Stomach (tissue), 9 donors: ENCODE measurements around the gene MUC5B. TPM values are rescaled to one million over a fixed set of nuclear protein-coding genes. Genes with fewer than 3 reads are reported as not detected.
"Not testable (repeated sequence)": the region's sequence is repeated elsewhere in the genome, so short reads cannot be mapped to it uniquely, and the experiment has no call there.

Experiments
- DNase-seq, 2 donors: peaks; one replicate each; pipeline versions ENCODE4 v3.0.0 to v3.0.0-alpha.2; 2013 to 2019
- H3K27ac ChIP-seq, 5 donors: fragments of 200-600 bp in 4 of 5; sonication (generic) in 4 of 5; one replicate each; pipeline ENCODE4 v1.5.1; 2013 to 2019; ENCODE audit warnings: mild to moderate bottlenecking in 1 of 5, moderate library complexity in 1 of 5
- H3K27me3 ChIP-seq, 3 donors: fragments of 200-600 bp; sonication (generic); one replicate each; pipeline ENCODE4 v1.5.1; 2017 to 2019; ENCODE audit warnings: mixed run types in 1 of 3
- H3K36me3 ChIP-seq, 4 donors: fragments of 200-600 bp; sonication (generic); 1 replicate in 3 of 4; 2 replicates in 1 of 4; pipeline ENCODE4 v1.5.1; 2016 to 2019
- H3K4me1 ChIP-seq, 4 donors: fragments of 200-600 bp; sonication (generic); one replicate each; pipeline ENCODE4 v1.5.1; 2016 to 2019
- H3K4me3 ChIP-seq, 4 donors: fragments of 200-600 bp; sonication (generic) in 3 of 4; one replicate each; pipeline ENCODE4 v1.5.1; 2016 to 2019; ENCODE audit warnings: mild to moderate bottlenecking in 1 of 4
- H3K9me3 ChIP-seq, 4 donors: fragments of 200-600 bp; sonication (generic); one replicate each; pipeline ENCODE4 v1.5.1; 2016 to 2019
- CTCF ChIP-seq, 7 experiments: fragments of 450-650 bp in 4 of 7; fragments of 200-600 bp in 3 of 7; sonication (generic) in 3 of 7; IDR thresholded peaks; one replicate each; pipeline ENCODE4 v1.5.1; 2016 to 2019; ENCODE audit warnings: antibody characterized with exemption in 7 of 7, control low read depth in 2 of 7, mild to moderate bottlenecking in 1 of 7
- EP300 ChIP-seq: sonication (generic); formaldehyde crosslinking; IDR thresholded peaks from one replicate; pipeline ENCODE4 v1.6.1; 2017; ENCODE audit warnings: antibody characterized with exemption
- POLR2A ChIP-seq, 4 donors: fragments of 450-650 bp; IDR thresholded peaks; one replicate each; pipeline ENCODE4 v1.6.1; 2016; ENCODE audit warnings: antibody characterized with exemption in 4 of 4, control low read depth in 2 of 4, mild to moderate bottlenecking in 1 of 4, moderate library complexity in 1 of 4
- POLR2AphosphoS5 ChIP-seq, 3 donors: sonication (generic); formaldehyde crosslinking; IDR thresholded peaks; one replicate each; pipeline ENCODE4 v1.6.1; 2016; ENCODE audit warnings: antibody characterized with exemption in 3 of 3
- WGBS, 5 donors: extraction: QIAGEN DNeasy Blood & Tissue Kit in 3 of 5; methylation state at CpG; one replicate each; pipeline versions ENCODE4 v1.1.5 to v1.1.7; 2013 to 2018; 5-methylcytosine and 5-hydroxymethylcytosine counted together
- intact Hi-C: fragments of 100-400 bp; cut with DNase I; formaldehyde crosslinking; loops from one replicate; pipeline ENCODE4 v1.15.1; 2023; ENCODE audit warnings: low total_unique reads
- polyA plus RNA-seq, 3 donors: library from polyadenylated mRNA; stranded (reverse); fragments of 200-250 nt; gene quantifications; one replicate each; pipeline ENCODE4 v1.2.3, GENCODE V29; 2013
- total RNA-seq, 5 donors: library from RNA; depleted of rRNA; stranded (reverse); fragments of >200 nt; gene quantifications; one replicate each; pipeline versions ENCODE4 v1.1.0 to v1.2.3, GENCODE V29; 2014 to 2016
- donor health status: healthy with polysubstance abuse.
- donor health status: Bipolar disorder and iron deficiency.
- donor health status: healthy.

The MUC5B gene
- total and polyA plus RNA-seq, 8 donors = under 0.01 to 516 (median 6.6) TPM

GRCh38 chr11:1209371-1210057 lies 13.4 kb upstream of the MUC5B start:
- TF ChIP-seq POLR2AphosphoS5 (IDR thresholded peaks at IDR 0.05) = no peak
- no peak for TF ChIP-seq POLR2A (IDR thresholded peaks at IDR 0.05)
- TF ChIP-seq EP300 = no peak
- TF ChIP-seq CTCF (IDR thresholded peaks at IDR 0.05) = no peak
- intact Hi-C loops = no loop called here
- no peak overlapping the region for H3K4me3 ChIP-seq
- peaks cover 4 to 43% (median 34%) of the 10 kb centered on the region in 4 donors for H3K9me3 ChIP-seq
- 88 to 95% (median 90%) methylated on average over 16 to 17 of the region's 17 CpGs for WGBS, 5 donors
- DNase-seq = no peak
- H3K36me3 ChIP-seq = no peaks in the 10 kb centered on the region
- peaks cover 0 to 42% (median 0%) of the 10 kb centered on the region in 3 donors for H3K27me3 ChIP-seq
- H3K27ac ChIP-seq = no peak overlapping the region
- H3K4me1 ChIP-seq = peaks cover 0 to 15% (median 0%) of the 10 kb centered on the region in 4 donors

- 84 to 94% (median 87%) methylated on average over 2 of the region's 2 CpGs for WGBS, 5 donors
- TF ChIP-seq CTCF (IDR thresholded peaks at IDR 0.05) (no peak), EP300 (no peak), POLR2AphosphoS5 (IDR thresholded peaks at IDR 0.05) (no peak), POLR2A (IDR thresholded peaks at IDR 0.05) (no peak)
- DNase-seq = no peak
- Histone ChIP-seq H3K27me3 (peaks cover 0 to 21% (median 0%) of the 10 kb centered on the region in 3 donors), H3K27ac (no peak overlapping the region), H3K4me3 (no peak overlapping the region), H3K36me3 (no peaks in the 10 kb centered on the region), H3K9me3 (peaks cover 4 to 43% (median 34%) of the 10 kb centered on the region in 4 donors), H3K4me1 (peaks cover 0 to 15% (median 0%) of the 10 kb centered on the region in 4 donors)
- intact Hi-C loops = no loop called here
Measured at GRCh38 chr11:1211838-1212237, 11.0 kb upstream of the MUC5B start.

GRCh38 chr11:1215826-1216225 lies 7.0 kb upstream of the MUC5B start:
- WGBS, 5 donors = 72 to 94% (median 88%) methylated on average over 8 of the region's 8 CpGs
- H3K36me3 ChIP-seq, intact Hi-C loops, H3K4me3 ChIP-seq, DNase-seq, H3K27ac ChIP-seq: not testable (repeated sequence)
- H3K9me3 ChIP-seq = peaks cover 4 to 28% (median 21%) of the 10 kb centered on the region in 4 donors
- H3K4me1 ChIP-seq = peaks cover 0 to 17% (median 8%) of the 10 kb centered on the region in 4 donors
- H3K27me3 ChIP-seq = peaks cover 0 to 28% (median 13%) of the 10 kb centered on the region in 3 donors

- peaks cover 0 to 20% (median 12%) of the 10 kb centered on the region in 4 donors for H3K4me1 ChIP-seq
- WGBS, 5 donors = 83 to 92% (median 87%) methylated on average over 17 of the region's 17 CpGs
- H3K9me3 ChIP-seq = peaks cover 0 to 15% (median 8%) of the 10 kb centered on the region in 4 donors
- intact Hi-C loops = no loop called here
- no peak overlapping the region for H3K27ac ChIP-seq
- peaks cover 0 to 41% (median 15%) of the 10 kb centered on the region in 3 donors for H3K27me3 ChIP-seq
- H3K4me3 ChIP-seq = no peak overlapping the region
- H3K36me3 ChIP-seq = no peaks in the 10 kb centered on the region
- no peak for TF ChIP-seq CTCF (IDR thresholded peaks at IDR 0.05)
- TF ChIP-seq POLR2AphosphoS5 (IDR thresholded peaks at IDR 0.05) = no peak
- TF ChIP-seq EP300 = no peak
- no peak for TF ChIP-seq POLR2A (IDR thresholded peaks at IDR 0.05)
- no peak for DNase-seq
Measured at GRCh38 chr11:1217151-1217550, 5.7 kb upstream of the MUC5B start.

- WGBS, 5 donors = 74 to 86% (median 82%) methylated on average over 15 of the region's 15 CpGs
- Histone ChIP-seq H3K9me3 (peaks cover 0 to 3% (median under 1%) of the 10 kb centered on the region in 4 donors), H3K36me3 (no peaks in the 10 kb centered on the region), H3K27me3 (peaks cover 2 to 53% (median 23%) of the 10 kb centered on the region in 3 donors), H3K4me3 (no peak overlapping the region), H3K4me1 (peaks cover 0 to 32% (median 23%) of the 10 kb centered on the region in 4 donors), H3K27ac (no peak overlapping the region)
- intact Hi-C loops = no loop called here
- no peak for DNase-seq
- TF ChIP-seq CTCF (IDR thresholded peaks at IDR 0.05) (no peak), POLR2A (IDR thresholded peaks at IDR 0.05) (no peak), EP300 (no peak), POLR2AphosphoS5 (IDR thresholded peaks at IDR 0.05) (no peak)
Measured at GRCh38 chr11:1218256-1218787, 4.5 kb upstream of the MUC5B start.
